Activated CD4-positive, alpha-beta T cell treated with anti-CD3 and anti-CD28 coated beads for 48 hours (primary cell): ENCODE data around the gene LHX3.

Experiments used
- DNase-seq: peaks from one replicate; pipeline ENCODE4 v3.0.0-alpha.2; 2020

The LHX3 gene

DNA sequence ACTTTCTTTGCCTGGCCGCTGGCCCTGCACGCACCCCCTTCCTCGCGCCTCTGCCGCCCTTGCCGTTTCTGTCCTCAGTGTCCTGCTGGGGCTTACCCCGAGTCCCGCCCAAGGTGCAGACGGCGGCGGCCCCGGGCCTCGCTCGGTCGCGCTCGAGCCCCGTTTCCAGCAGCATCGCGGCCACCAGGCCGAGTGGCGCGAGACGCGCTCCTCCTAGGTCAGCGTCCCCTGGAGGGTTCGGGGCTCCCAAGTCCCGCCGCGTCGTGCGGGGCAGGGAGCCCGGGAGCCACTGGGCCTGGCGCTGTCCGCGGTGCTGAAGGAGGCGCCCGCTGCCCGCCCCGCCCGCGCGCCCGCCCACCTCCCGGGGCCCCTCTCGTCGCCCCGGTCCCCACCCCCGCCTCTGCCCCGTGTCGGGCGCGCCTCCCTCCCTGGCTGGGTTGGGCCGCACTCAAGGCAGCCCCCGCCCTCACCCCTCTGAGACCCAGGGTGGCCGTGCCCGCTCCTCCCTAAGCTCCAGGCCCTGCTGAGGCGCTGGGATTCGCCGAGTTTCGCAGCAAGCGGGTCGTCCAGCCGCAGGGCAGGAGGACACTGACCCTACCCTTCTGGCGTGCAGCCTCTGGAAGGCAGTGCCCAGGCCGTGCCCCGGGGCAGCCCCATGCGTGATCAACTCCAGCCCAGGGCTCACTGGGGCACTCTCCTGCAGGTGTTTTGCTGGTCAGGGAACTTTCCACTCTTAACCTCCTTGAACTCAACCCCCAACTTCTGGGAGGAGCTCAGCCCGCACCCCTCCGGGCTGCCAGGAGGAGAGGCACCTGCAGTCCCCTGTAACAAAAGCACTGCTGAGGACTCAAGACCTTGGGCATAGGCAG is at the start of gene LHX3:
Gene LHX3 (minus strand): TSS at position 291 of the 869 bp plus-strand sequence. CDS start 116 bp downstream, at position 175.
- DNase-seq = no peak

DNA sequence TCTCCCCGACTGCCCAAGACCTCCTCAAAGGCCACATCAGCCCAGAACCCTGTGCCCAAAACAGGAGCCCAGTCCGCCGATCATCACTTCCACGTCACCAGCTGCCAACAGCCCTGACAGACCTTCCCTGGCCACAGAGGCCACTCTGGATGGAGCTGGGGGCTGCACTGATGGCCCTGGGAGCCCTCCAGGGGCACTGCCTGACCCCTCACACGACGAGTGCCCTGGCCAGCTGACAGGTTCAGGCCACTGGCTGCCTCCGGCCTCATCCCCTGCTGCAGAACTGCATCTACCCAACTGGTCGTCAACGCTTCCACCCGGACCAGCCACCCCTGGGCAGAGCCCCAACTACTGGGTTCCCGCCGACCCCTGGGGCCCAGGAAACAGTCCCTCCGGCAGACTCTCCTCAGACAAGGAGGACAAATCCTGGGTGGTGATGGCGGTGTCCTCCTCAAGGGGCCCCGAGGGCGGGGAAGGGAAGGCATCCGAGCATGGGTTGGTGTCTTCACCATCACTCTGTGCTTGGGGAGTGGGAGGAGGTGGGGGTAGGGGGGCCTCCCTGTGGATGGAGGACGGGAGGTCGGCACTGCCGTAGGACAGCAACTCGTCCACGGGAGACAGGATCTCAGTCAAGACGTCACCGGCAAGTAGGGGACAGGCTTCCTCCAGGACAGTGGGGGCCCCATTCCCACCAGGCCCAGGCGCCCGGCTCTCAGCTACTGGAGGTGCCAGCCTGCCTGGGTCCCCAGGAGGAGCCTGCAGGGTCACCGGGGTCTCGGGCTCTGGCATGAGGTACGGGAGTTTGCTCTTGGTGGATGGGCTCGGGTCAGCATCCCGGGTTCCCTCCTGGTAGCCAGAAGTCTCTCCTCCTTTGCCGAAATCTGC is 48.6 kb upstream of the LHX3 start:
- DNase-seq = no peak

DNA sequence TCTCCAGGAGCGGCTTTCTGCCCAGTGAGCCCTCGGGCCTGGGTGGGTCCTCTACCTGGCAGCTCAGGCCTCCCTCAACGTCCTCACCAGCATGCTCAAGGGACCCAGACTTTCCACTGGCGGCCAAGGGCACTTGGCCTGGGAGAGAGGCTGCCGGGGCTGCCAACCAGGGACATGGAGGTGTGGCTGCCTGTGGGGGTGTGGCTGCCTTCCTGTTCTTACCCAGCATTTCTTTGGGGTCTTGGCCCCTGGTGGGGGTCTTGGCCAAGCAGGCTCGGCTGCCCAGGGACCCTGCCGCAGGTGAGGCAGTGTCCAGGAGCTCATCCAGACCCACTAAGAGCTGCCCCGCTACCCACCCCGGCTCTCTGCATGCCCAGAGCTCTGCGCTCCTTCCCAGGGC is 47.9 kb upstream of the LHX3 start:
- DNase-seq = no peak

DNA sequence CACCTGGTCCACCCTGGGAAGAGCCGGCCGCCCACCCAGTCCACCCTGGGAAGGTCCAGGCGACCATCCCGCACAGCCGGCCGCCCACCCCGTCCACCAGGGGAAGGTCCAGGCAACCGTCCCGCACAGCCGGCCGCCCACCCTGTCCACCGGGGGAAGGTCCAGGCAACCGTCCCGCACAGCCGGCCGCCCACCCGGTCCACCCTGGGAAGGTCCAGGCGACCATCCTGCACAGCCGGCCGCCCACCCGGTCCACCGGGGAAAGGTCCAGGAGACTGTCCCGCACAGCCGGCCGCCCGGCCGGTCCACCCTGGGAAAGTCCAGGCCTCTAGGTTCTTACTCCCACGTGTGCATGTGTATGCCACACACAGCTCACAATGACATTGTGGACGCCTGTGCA is 47.4 kb upstream of the LHX3 start:
- DNase-seq = no peak

DNA sequence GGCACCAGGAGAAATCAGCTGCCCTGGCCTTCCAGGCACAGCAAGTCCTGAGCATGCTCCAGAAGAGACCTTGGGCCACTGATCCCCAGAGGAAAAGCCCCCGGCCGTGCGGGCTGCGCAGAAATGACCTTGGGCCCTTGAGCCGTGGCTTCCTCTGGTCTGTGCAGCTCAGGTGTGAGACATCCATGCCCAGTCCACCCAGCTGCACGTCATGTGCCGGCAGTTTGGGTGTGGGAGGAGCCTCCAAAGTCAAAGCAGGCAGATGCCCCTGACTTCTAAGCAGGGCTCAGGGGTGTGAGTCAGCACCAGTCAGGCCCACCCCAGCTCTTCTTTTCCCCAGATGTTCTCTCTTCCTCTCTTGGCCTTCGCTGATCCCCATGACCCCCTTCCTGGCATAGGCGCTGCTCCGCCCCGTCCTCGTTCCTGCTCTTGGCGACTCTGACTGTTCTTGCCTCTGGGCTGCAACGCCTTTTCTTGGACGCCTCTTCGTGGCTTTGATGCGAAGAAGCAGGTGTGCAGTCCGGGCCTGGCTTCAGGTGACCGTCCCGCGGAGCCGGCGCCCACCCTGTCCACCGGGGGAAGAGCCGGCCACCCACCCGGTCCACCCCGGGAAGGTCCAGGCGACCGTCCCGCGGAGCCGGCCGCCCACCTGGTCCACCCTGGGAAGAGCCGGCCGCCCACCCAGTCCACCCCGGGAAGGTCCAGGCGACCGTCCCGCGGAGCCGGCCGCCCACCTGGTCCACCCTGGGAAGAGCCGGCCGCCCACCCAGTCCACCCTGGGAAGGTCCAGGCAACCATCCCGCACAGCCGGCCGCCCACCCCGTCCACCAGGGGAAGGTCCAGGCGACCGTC is 46.6 kb upstream of the LHX3 start:
- DNase-seq = no peak

DNA sequence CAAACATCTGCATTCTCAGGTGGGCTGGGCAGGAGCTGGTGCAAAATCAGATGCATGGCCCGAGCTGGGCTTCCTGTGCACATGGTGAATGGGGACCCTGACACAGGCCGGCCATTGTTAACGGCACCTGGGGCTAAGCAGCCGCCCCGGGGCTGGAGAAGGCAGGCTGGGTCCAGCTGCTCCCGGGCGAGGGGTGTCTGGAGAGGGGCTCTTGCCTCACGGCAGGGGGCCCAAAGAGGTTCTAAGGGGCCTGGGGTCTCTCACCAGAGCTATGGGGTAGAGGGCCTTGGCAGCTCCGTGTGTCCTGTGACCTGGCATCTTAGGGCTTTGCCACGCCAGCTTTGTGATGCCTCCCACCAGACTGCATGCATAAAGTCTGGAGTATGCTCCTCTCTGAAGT is 45.7 kb upstream of the LHX3 start:
- no peak for DNase-seq

DNA sequence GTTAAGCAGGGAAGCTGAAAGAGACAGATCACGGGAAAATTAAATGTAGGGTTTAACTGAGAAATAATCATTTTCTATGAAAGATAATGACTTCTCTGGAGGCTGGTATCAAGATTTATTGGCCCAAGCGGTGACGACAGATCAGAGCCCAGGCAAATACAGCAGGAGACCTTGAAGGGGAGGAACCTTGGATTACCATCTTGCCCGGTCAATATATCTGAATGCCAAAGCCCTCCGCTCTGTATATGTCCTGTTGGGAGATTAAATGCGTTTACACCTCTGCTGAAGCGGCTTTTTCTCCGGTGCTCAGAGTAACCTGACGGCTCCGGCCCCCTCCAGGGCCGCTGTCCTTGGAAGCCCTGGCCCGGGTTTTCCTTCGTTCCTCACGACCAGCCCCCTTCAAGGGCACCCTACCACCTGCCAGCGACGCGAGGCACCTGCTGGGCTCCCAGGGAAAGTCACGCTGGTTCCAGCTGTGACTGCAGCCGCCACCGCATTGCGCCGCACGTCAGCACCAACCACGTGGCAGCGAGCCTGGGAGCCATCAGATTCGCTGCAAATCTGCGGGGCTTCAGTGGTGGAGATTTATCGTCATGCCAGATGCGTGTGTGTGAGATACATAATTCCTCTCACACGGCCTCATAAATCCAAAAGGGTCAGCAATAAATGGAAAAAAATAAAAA is 45.1 kb upstream of the LHX3 start:
- no peak for DNase-seq

DNA sequence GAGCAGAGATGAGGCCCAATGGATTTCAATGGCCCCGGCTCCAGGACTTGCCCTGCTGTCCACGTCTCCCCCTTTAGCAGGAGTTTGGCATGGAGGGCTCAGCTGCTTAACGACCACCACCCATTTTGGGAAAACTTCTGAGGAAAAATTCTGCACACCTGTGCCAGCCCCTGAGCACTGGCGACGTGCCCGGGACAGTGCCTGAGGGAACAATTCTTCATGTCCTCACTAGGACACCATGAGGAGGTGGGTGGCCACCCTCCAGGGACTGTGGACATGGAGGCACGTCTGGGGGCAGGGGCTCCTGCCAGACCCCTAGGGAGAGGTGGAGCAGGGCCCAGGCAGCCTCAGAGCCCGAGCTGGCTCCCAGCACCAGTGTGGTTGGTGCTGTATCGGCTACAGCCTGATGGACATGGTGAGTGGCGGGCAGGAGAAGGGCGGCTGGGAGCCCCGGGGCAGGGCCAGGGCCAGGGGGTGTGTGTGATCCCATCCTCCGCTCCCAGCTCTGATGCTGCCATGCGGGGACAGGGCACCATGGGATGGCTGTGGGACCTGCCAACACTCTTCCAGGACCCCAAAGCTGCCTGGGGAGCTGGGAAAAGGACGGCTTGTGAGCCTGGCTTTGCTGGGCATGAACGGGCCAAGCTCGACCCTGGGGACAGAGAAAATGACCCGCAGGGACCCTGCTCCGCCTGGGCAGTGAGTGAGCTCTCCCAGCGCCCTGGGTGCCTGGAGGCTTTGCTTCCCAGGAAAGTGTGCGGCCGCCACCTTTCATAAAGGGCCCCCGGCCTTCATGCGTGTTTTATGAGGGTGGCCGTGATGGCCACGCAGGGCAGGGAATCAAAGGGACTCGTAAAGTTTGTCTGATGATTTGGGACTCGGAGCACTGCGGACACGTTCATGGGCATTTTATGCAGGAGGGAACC is 44.3 kb upstream of the LHX3 start:
- DNase-seq = no peak

DNA sequence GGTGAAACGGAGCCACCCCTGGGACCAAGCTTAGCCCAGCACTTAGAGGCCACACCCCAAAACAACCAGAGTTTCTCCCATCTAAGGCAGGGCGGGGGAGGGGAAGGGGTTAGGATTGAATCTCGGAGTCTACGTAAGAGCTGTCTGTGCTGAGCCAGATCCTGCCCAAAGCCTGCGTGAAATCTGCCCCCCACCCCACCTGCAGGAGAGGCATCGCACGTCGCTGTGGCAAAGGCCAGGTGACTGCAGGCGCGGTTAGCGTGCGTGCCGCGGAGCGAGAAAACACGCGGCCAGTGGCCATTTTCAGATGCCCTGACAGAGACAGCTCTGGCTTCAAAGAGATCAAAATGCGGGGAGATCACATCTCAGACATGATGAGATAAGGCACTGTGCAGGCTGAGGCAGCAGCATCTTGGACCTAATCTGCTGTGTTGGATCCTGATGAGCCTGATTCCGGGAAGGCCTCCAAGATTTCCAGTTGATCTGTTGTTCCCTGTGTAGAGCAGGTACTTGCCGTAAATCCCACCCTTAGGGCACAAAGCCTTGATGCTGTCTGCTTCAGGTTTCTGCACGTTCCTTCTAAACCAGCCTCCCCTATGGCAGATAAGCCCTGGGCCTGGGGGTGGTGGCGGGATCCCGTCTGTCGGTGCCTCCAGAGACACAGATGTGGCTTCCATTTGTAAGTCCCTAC is 43.2 kb upstream of the LHX3 start:
- DNase-seq = no peak

DNA sequence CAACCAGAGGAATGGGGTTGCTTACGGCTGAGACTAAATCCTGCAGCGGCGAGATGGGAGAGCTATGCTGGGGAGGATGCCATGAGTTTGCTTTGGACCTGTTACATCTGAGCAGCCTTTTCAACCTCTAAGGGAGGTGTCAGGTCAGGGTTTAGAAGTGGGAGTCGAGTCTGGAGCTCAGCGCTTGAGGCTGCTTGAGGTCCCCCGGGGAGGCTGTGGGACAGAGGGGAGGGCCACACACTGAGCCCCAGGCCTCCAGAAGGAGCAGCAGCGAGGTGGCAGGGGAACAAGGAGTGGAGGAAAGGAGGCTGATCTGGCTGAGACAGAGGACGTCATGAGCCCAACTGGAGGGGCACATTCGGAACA is 42.6 kb upstream of the LHX3 start:
- no peak for DNase-seq

DNA sequence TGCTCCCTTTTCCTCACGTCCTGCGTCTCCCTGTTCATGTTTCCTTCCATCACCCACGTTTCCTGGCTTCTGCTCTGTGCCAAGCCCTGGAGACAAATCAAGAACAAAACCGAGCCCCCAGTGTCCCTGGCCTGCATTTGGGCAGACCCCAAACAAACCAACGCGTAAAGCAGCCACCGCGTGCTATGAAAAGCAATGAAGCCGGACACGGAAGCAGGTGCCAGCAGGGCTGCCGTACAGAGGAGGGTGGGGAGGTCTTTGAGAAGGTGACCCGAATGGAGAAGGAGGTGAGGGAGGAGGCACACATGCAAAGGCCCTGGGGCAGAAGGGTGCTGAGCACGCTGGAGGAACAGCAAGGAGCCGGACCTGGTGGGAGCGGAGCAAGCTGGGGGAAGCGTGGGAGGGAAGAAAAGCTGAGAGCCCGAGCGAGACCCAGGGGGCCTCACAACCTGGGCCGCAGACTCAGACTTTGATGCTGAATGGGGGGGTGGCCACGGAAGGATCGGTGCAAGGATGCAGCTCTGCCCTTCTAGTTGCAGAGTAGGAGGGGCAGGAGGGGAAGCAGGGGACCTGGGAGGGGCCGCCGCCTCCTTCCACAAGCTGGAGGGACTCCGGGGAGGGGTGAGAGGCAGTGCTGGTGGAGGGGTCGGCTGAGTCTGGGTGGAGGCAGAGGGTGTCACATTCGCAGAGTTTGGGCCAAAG is 42.1 kb upstream of the LHX3 start:
- no peak for DNase-seq

DNA sequence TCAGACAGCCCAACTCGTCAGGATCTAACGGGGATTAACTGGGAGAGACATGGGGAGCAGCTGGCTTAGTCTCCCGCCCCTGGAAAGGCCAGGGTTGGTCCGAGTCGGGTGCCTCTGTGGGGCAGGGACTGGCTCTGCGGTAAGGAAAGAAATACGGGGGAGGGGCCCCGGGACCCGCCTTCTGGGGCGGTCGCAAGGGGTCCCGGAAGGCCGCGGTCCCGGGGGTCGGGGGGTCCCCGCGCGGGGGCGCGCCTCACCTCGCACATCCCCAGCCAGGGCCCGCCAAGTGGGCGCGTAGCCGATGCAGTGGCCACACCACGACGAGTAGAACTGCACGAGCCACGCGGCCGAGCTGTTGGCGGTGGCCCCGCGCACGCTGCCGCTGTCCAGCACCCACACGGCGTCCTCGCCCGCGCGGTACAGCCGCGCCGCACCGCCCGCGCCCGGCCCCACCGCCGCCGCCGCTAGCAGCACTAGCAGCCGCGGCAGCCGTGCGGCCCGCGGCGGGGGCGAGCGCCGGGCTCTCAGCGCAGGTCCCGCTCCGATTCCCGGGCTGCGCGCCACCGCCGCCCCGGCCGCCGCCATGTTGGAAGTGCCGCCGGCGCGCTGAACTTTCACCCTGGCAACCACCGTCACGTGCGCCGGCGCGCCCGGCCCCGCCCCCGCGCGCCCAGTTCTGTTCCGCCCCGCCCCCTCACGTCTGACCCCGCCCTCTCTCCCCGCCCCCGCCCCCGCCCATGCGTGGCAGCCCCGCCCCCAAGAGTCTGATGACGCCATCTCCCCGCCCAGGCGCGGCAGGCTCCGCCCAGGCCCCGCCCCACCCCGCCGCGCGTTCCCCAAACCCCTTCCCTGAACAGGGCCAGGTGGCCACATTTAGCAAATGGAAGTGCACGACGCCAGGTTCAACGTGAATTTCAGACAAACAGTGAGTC is 40.6 kb upstream of the LHX3 start, which contains the start of gene QSOX2:
Gene QSOX2 (minus strand): TSS at position 594 of the 932 bp plus-strand sequence. CDS start 9 bp downstream, at position 585.
- DNase-seq = peak; percentile 88

DNA sequence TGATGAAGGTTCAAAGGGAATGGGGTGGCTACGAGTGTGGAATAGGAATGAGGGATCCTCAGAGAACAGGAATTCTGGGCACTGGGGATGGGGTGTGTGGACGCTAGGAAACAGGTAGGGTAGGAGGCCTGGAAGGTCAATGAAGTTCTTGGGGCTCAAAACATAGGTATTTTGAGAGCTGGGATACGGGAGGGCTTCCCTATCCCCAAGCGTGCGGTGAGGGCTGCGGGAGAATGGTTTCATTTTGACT is 40.0 kb upstream of the LHX3 start:
- DNase-seq = no peak

DNA sequence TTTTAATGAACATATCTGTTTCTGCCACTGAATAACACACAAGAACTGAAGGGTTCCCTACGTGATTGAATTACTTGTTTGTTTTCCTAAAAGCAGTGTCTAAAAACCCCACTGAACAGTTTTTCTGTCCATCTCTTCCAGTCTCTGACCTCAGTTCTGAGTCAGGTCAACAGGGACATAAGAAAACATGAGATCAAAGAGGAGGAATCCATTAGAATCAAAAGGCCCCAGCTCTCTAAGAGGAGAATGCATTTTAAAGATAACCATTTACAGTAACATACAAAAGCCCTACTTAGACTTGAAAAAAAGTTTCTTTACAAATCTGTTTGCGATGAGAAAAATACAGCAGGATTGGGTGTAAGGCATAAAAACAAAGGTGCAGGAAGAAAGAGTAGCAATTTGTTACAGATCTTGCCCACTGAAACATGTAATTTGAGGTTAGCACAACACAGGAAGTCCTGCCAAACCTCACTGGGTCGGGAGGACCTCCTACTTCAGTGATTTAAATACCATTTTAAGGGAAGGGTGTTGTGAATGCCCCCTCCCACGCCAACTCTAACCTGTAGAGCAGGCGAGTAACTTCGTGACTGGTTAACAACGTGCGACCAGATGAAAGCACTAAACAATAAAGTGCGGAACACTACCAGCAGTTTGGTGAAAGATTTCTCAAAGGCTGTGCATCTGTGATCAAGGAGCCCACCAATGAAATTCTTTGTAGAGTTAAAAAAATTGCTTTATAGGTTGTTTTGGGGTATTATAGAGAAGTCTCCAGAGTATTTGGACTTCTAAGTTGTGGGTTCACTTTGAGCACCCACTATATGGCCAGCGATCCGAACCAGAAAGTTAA is 39.4 kb upstream of the LHX3 start:
- peak; percentile 81 for DNase-seq

DNA sequence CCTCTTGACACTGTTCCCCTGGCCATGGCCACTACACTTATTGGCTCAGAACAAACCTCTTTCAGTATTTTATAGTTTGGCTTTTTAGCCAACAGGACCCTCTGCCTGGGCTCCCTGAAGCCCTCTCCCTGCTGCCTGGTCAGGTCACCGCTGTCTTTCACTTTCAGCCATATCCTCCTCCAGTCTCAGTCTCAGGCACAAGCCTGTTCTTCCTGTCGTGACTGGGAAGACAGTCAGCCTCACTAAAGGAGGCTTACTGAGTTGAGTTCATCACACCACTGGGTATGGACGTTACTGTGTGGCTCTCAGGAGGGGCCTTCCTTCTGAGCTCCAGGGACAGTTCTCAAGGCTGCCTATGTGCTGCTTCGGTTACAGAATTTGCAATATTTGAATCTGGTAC is 38.7 kb upstream of the LHX3 start:
- no peak for DNase-seq

DNA sequence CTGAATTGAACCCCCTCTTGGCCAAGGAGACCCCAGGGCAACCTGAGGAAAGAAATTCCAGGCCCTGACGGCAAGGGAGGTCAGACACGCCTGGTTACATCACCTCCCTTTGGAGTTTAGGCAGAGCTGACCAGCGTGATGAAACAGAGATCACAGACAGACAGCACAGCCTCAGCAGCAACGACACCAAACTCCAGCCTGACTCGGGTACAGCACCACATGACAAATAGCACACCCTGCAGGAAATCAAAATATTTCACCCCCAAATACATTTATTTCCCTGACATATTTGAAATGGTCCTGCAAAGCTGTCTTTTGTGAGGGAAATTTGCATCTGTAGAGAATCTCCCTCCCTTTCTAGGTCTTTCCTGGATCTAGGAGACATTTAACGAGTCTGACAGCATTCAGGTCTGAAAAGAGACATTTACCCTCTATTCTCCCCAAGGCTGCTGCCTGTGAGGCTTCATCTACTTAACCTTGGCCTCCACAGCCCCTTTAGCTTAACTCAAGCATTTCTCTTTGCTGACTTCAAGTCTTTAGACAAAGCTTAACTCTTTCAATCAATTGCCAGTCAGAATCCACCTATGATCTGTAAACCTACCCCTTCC is 38.1 kb upstream of the LHX3 start:
- no peak for DNase-seq

DNA sequence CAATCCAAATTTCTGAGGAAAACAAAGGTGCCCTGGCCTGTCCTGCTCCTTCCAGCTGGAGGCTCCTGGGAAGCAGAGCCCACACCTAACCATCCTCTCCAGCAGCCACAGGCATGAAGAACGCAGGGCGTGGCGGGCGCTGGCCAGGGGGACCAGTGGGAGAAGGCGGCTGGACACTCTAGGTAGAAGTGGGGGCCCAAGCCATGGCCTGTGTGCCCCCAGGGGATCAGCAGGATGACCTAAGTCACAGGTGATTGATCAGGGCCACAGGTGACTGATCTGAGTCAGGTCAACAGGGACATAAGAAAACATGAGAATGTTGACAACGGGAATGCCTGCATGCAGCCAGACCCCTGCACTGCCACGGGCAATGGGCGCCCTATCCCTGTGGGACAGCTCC is 37.3 kb upstream of the LHX3 start:
- DNase-seq = no peak

DNA sequence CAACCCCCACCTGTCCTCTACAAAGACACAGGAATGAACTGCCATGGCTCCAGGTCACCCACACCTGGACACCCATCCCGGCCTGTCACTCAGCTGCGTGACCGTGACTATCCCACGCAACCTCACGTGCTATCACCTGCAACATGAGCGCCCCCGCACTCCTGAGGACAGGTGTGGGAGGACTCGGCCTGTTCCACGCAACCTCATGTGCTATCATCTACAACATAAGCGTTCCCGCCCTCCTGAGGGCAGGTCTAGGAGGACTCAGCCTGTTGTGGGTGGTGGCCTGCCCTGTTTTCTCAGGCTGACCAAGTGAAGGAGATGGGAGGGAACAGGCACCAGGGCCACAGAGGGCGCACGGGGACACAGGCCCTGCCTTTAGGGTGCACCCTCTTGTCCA is 36.6 kb upstream of the LHX3 start:
- DNase-seq = no peak
